C1 segment of cervical spinal cord (tissue), 14 donors: ENCODE results near the gene ACOT12.
"Not testable (repeated sequence)": the region's sequence is repeated elsewhere in the genome, so short reads cannot be mapped to it uniquely, and the experiment has no call there.

ENCODE experiments used
- DNase-seq, 14 donors: peaks; one replicate each; lab custom pipeline; 2025; lab: John Stamatoyannopoulos, UW

The ACOT12 gene

GRCh38 chr5:81393783-81394718 lies at the start of gene ACOT12:
TSS of gene ACOT12 (minus strand) at chr5:81394134. CDS start at chr5:81394114, 20 bp downstream.
- DNase-seq: no peak

DNA sequence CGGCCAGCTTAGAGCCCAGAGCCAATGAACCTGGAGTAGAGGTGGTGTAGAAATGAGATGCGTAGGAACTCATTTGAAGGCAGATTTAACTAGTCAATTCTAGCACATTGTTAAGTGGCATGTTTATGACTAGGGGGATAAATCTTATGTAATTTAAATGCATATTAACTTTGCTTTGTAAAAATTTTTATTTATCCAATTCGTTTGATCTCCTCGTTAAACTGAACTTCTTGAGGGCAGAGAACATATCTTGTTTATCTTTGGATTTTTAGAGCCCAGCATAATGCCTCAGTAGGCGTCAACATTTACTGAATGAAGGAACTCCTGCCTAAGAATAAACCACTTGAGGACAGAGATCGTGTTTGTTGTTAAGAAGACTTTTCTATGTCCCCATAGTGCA lies 41.1 kb upstream of the ACOT12 start:
- DNase-seq: no peak

DNA sequence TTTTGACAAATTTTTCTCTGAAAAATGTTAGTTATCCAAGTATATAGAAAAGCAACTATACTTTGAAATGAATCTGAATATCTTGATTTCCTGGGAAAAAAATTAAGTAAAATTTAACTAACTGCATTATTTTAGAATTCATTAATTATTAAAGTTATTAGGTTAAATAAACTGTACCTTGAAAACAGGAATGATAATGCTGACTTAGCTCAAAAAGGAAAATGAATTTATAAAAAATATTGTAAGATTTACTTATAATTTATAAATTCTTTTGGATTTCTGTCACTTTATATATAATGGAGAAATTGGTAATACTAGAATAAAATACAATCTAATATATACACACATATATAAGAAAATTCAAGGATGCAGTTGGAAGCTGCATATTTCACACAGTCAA lies 36.1 kb upstream of the ACOT12 start:
- DNase-seq: no peak

DNA sequence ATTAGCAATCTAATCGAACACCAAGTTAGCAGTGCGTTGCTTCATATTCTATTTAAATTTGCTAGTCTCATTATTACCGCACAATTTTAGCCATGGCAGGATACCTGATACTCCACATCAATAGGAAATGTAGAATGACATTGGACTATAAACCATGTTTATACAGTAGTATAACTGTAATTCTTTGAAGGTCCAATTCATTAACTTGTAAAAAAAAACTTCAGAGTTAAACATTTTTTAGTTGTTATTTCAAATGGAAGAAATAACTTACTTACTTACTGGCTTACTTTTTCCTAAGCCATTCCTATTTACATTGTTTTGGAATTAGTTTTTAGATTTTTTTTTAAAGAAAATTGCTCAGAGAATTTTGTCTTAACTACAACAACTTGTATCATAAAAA lies 35.4 kb upstream of the ACOT12 start:
- DNase-seq: no peak

DNA sequence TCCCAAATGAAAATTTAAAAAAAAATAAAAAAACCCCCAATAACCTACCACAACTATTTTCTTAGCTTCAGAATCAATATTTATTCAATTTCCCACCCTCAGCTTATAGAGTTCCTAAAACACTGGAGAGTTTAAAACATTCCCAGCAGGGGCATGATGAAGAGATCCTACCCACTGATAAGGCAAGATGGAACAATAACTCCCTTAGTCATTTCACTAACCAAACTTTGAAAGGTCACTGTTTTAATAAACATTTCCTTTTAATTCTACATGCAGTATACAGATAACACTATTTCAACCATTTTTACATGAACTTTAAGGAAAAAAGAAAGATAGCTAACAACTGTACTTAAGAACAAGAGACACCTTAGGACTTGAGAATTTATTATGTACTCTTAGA lies 34.9 kb upstream of the ACOT12 start:
- DNase-seq: no peak

DNA sequence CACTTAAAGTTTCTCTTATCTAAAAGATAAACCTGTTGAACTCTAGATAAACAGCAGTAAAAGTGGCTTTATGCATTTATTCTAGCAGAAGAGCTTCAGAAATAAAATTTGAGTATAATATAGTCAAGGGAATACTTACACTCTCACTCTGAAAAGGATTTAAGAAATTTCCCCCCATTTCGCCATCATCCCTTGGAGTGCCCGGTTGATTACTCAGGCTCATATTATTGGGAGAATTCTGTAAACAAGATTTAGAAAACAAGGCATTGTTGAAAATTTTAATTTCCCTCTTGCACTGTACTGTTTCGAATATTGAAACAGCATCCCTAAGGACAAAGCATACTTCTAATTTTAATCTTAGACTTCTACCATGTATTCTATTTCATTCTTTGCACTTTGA lies 34.5 kb upstream of the ACOT12 start:
- DNase-seq: no peak

- no peak for DNase-seq
Measured at GRCh38 chr5:81427566-81427965, 33.6 kb upstream of the ACOT12 start.

DNA sequence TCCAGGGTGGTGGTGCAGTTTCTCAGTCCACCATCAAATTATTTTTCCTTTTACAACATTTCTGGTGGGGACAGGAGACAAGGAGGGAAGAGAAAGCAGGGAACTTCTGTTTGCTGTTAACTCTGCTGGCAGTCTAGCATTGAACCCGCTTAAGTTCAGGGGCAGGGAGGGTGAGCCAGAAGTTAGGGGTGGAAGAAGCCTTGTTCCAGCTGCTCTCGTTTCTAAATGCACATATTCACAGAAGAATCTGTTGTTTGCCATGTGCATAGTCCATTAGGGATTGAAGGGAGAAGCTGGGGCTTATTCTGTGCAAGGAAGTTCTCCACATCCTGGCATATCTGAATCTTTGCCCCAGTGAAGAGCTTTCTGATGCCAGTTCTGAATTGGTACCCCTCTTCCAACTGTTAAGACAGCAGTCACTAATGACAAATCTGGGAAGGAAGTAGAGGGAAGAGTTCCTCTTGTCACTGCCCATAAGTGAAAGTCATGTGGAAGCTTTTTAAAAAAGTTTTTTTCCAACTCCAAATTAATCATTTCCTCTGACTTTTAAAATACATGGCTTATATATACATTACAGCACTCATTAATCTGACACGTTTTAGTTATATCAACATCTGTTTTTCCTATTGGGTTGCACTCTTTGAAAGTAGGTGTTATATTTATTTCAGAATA lies 32.6 kb upstream of the ACOT12 start:
- DNase-seq: peak in 3 of 14 donors; percentile 0 to 15 (median 10)

DNA sequence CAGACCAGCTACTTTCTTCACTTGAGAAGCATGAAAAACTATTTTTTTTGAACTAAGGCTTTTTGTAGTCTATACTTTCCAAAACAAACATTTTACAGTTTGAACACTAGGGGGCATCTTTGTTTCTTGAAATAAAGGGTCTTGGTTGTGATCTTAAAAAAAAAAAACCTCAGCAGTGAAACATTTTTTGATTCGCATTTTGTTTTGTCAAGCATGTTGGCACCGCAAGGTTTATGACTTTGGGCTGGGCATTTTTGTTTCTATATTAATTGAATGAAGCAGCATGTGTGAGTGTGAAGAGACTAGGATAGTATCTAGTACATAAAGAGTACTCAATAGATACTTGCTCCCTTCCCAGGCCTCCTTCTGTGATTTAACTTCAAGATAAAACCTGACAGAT lies 31.6 kb upstream of the ACOT12 start:
- DNase-seq: peak in 2 of 14 donors; percentile 5 to 45

DNA sequence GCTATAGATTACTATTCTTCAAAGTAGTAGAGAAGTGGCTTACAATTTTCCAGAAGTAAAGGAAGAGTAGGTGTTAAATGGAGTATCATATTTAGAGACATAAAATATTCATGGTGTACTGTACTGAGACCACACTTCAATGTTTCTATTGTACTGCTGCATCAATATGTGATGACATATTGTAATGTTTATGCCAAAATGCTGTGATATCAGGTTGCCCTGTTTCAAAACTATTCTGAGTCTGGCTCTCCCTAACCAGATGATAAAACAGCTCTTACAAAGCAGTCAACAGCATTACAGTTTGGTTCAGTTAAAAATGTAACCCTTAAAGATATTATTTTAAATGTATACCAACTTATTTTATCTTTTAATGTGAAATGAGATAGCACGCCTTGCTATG lies 30.8 kb upstream of the ACOT12 start:
- DNase-seq: no peak

- DNase-seq: no peak
Measured at GRCh38 chr5:81422671-81423070, 28.7 kb upstream of the ACOT12 start.

DNA sequence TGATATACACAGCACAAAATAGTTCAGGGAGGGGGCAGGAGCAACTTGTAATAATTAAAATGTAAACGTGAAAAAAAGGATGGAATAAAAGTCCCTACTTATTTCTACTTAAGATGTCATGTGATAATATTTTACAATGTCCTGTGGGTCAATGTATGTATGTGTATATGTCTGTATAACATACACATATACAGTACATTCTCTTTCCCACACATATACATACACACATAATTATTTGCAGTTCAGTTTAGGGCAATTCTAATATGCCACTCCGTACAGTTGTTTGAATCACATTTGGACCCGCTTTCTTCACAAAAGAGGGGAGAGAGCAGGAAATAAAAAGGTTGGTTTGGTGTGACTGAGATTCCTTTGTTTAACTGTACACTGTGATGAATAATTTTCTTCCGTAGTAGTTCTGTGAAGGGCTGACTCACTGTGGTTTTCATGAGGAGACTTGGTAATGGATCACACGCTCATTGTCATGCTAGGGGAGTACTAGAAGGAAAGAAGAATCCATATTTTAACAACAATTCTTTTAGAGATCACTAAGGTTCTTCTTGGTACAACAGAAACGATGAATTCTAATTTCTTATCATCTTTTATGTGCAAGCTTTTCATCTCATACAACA lies 26.2 kb upstream of the ACOT12 start:
- DNase-seq: peak in 1 of 14 donors; percentile 14

GRCh38 chr5:81418606-81419005 lies 24.7 kb upstream of the ACOT12 start:
- no peak for DNase-seq

DNA sequence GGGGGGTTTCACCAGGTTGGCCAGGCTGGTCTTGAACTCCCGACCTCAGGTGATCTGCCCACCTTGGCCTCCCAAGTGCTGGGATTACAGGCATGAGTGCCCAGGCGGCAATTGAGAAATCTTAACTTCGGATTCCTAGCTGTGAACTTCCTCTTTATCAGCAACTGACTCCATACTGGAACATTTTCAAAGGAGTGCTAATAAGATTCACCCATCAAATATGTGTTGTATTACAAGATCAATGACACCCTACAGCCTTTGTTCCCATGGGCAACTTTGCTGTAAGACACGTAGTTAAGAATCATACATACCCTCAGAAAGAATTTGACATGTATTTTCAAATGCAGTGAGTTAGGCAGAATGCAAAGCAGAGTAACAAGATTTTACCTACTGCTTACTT lies 23.1 kb upstream of the ACOT12 start:
- no peak for DNase-seq

DNA sequence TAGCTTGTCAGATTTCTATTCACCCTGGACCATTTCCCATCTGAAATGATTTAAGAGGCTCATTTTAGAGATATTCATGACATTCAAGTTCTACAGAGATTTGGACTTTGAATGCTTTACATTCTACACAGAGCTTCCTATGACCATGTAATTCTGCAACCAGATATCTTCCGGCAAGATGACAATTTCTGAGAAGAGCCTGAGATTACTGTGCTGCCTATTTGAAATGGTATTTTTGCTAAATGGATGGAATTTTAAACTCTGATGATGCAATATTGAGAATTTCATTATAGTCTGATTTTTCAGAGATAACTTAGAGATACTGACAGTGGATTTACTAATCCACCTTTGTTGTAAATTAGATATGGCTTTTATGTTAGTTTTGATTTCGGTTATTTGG lies 16.0 kb upstream of the ACOT12 start:
- DNase-seq: no peak

GRCh38 chr5:81409361-81409760 lies 15.4 kb upstream of the ACOT12 start:
- no peak for DNase-seq

- DNase-seq: no peak
Measured at GRCh38 chr5:81408496-81408895, 14.6 kb upstream of the ACOT12 start.

- not testable (repeated sequence) for DNase-seq
Measured at GRCh38 chr5:81407811-81408210, 13.9 kb upstream of the ACOT12 start.

GRCh38 chr5:81405126-81405891 lies 11.4 kb upstream of the ACOT12 start:
- no peak for DNase-seq

DNA sequence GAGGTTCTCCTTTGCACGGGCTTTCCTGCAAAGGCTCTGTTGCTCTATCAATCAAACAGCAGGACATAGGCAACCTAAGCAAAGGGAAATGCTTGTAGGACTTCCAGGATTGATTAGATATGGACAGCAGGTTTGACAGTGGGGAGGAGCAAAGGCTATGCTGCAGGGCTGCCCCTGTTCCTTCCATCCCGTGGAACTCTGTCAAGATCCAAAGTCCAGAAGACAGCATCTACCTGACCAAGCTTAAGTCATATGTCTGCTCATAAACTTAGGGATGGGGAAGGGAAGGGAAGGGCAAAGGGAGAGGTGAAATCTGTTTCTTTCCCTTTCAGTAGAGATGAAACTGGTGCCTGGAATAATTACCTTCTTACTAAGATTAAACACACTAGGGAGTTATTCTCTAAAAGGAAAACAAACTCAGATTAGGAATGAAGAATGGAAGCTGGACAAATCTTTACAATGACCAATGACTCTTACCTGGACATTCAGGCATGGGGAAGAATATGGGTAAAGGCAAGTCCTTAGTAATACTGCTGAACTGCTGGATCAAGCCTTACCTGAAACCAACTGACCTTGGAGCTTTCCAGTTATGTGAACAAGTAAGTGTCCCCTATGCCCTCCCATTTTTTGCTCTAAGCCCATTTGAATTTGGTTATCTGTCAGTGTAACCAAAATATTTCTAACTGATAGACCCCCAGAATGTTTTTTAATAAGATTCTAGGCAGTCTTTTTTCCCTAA lies 8.4 kb upstream of the ACOT12 start:
- no peak for DNase-seq

DNA sequence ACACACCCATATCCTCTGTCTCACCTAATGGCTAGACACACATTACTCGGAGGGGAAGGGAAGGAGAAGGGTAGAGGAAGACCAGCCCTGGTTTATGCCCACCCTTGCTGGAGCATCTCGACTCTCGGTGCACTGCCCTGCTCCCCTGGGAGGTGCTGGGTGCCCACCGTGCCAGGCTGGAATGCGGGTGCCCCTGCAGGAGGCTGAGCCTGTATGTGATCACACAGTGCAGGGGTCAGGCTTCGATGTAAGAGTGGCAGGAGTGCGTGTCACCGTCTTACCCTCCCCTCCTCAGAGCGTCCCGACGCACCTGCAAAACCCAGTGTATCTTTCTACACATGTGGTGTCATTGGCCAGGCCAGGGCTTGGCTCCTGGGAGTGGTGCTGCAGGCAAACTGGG lies 7.3 kb upstream of the ACOT12 start:
- no peak for DNase-seq
